HG02981 (cell line): ENCODE measurements around the gene TLE3.

Experiments
- ATAC-seq: cut with Tn5 transposase; IDR thresholded peaks from one replicate; pipeline ENCODE4 v1.9.1; 2021; ENCODE audit warnings: mild to moderate bottlenecking, moderate library complexity; ENCODE audit not compliant: unreplicated experiment

Gene TLE3

GRCh38 chr15:70084461-70084860, 13.3 kb downstream of the TLE3 start:
- ATAC-seq: no peak

GRCh38 chr15:70083946-70084345, 13.8 kb downstream of the TLE3 start:
- no peak for ATAC-seq

- no peak for ATAC-seq
Observed at GRCh38 chr15:70083418-70083817, 14.3 kb downstream of the TLE3 start.

GRCh38 chr15:70082281-70082900, 15.3 kb downstream of the TLE3 start:
- no peak for ATAC-seq

GRCh38 chr15:70081612-70082011, 16.1 kb downstream of the TLE3 start:
- ATAC-seq: no peak

GRCh38 chr15:70080347-70080746, 17.4 kb downstream of the TLE3 start:
- no peak for ATAC-seq

- ATAC-seq: no peak
Observed at GRCh38 chr15:70079888-70080287, 17.8 kb downstream of the TLE3 start.

GRCh38 chr15:70078578-70079417, 18.9 kb downstream of the TLE3 start:
- ATAC-seq: no peak

GRCh38 chr15:70077188-70078147, 20.2 kb downstream of the TLE3 start:
- ATAC-seq: no peak

GRCh38 chr15:70074380-70074779, 23.3 kb downstream of the TLE3 start:
- ATAC-seq: no peak

- ATAC-seq: no peak
Observed at GRCh38 chr15:70072479-70072878, 25.2 kb downstream of the TLE3 start.

- ATAC-seq: no peak
Observed at GRCh38 chr15:70071799-70072198, 25.9 kb downstream of the TLE3 start.

GRCh38 chr15:70069716-70070115, 28.0 kb downstream of the TLE3 start:
- no peak for ATAC-seq

GRCh38 chr15:70068783-70069565, 28.7 kb downstream of the TLE3 start:
- no peak for ATAC-seq

GRCh38 chr15:70067681-70068080, 30.0 kb downstream of the TLE3 start:
- no peak for ATAC-seq

- ATAC-seq: no peak
Observed at GRCh38 chr15:70067011-70067410, 30.7 kb downstream of the TLE3 start.

- no peak for ATAC-seq
Observed at GRCh38 chr15:70066447-70066846, 31.3 kb downstream of the TLE3 start.

GRCh38 chr15:70066004-70066403, 31.7 kb downstream of the TLE3 start:
- ATAC-seq: no peak

- no peak for ATAC-seq
Observed at GRCh38 chr15:70065006-70065722, 32.6 kb downstream of the TLE3 start.

- ATAC-seq: no peak
Observed at GRCh38 chr15:70064441-70064840, 33.3 kb downstream of the TLE3 start.
